GM12801 (cell line): ENCODE data around the gene ANO7.

Experiments
- TF ChIP-seq, protein P1 (sequence below): IDR thresholded peaks from one replicate; pipeline ENCODE4 v1.5.1; 2011; ENCODE audit warnings: control low read depth; ENCODE audit not compliant: insufficient read length; ENCODE audit errors: extremely low read depth

Gene ANO7

DNA sequence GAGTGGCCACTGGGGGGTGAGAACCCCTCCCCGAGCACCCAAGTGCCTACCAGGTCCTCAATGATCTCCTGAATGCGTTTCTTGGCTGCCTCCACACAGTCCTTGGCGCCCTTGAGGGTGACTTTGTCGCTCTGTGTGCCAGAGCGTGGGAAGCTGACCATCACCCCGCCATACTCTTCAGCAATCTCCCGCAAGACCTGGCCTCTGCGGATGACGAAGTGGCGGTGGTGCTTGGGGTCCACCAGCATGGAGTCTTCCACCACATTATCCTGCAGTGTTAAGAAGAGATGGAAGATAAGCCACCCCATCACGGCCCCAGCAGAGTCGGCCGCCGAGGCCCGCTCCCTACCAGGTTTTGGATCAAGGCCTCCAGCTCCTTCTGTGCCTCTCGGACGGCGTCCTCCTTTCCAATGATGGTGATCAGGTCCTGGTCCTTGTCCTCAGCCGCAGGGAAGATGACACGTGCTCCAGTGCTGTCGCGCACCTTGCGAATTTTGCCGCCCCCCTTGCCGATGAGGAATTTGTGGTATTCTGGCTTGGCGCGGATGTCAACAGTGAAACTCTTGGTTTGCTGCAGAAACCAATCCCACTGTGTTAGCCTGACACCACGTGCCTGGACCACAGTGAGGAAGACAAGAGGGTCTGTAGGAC, 51.2 kb downstream of the ANO7 start:
- TF ChIP-seq, protein P1, sequence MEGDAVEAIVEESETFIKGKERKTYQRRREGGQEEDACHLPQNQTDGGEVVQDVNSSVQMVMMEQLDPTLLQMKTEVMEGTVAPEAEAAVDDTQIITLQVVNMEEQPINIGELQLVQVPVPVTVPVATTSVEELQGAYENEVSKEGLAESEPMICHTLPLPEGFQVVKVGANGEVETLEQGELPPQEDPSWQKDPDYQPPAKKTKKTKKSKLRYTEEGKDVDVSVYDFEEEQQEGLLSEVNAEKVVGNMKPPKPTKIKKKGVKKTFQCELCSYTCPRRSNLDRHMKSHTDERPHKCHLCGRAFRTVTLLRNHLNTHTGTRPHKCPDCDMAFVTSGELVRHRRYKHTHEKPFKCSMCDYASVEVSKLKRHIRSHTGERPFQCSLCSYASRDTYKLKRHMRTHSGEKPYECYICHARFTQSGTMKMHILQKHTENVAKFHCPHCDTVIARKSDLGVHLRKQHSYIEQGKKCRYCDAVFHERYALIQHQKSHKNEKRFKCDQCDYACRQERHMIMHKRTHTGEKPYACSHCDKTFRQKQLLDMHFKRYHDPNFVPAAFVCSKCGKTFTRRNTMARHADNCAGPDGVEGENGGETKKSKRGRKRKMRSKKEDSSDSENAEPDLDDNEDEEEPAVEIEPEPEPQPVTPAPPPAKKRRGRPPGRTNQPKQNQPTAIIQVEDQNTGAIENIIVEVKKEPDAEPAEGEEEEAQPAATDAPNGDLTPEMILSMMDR, result no peak

DNA sequence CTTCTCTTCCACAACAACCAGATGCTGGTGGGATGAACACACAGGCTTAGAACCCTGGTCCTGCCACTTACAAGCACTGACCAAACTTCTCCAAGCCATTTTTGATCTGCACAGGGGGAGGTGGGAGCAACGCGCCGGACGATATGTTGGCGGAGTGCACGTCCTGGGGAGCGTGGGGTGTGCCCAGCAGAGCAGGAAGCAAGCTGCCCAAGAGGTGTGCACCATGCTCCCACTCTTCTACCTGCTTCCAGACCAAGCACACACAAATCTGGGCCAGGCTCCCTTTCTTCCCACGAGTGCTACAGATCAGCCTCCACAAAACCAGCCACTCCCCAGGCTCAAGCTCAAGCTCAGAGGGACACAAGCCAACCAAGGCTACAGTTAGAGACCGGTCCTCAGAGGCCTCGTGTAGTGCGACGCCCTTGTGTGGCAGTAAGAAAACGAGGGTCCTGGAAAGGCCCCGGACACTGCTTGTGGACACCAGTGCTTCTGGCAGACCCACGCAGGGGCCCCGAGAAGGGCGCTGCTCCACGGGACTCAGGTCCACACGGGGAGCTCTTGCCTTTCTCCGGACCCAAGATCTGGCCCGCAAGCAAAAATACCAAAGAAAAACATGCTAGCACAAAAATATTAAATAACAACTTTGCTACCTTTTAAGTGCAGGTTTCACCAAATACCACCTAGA, 52.0 kb downstream of the ANO7 start:
- TF ChIP-seq, protein P1, result no peak

DNA sequence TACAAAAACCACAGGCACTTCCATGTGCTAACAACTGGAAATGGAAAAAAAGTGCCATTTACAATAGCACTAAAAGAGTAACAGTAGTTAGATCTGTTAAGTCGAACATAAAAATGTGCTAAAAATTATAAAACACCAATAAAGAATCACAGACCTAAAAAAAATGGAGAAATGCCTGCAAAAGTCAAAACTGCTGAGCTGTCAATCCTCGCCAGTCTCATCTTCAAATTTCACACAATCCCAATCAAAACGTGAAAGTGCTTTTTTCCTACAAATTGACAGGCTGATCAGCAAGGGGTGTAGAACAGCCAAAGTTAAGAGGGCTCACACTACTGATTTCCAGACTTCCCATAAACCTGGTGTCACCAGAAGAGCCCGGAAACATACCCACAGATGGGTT, 53.2 kb downstream of the ANO7 start:
- TF ChIP-seq, protein P1, result no peak

DNA sequence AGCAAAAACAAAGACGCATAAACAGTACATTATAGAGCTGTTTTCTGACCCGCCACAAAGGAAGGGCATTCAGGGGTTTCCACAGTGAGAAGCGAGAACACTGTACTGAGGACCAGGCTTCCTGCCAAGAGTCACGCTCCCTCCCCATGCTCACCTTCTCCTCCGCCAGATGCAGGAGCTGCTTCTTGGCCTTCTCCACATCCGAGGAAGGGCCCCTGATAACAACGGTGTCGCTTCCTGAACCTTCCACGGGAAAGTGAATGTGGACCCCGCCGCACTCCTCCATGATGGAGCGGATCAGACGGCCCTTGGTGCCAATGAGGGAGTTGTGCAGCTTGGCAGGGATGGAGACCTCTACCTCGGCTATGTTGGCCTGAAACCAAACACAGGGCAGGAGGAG, 53.8 kb downstream of the ANO7 start:
- TF ChIP-seq, protein P1, result no peak

DNA sequence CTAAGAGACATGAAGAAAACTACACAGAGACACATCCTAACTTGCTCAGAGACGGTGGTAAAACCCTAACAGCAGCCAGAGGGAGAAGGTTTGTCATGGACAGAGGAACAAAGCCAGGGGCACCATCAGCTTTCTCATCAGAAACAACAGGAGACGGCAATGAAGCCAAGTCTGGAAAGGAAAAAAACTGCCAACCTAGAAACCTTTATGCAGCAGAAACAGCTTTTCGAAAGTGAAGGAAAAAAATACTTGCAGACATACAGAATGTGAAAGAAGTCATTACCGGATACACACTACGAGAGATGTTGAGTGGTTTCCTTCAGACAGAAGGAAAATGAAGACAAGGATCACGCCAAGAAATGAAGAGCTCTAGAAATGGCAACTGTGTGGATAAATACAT, 55.9 kb downstream of the ANO7 start:
- TF ChIP-seq, protein P1, result no peak

DNA sequence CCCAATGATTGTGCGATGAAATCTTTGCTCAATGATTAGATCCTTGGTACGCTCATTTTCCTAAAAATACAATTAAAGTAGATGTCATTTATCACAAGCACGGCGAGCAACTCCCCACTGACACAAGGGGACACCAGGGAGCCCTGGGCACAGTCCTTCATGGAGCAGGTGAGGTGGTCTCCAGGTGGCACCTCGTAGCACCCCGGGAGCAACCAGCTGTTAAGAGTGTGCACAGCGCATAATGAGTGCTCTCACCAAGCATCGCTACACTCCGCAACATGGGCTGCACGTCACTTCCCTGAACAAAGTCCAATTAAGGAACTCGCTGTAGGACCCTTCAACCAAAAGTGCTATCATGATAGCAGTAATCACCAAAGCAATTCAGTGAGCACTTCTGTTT, 59.8 kb downstream of the ANO7 start:
- TF ChIP-seq, protein P1, result no peak

DNA sequence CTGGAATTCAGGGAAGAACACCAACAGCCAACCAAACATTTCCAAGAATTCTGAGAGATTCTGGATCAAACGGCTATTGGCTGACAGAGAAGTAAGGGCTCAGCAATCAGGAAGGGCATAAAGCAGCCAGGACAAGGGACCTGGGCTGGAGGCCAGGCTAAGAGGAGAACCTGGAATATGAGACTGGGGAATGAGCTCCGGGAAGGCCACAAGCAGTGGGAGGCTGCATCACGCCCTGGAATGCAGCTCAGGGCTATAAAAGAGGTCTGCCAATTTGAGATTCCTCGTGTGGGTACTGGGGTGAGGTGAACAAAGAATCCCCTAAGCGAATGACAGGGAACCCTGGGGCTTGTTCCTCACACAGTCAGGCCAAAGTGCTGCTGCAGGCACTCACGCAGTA, 60.4 kb downstream of the ANO7 start:
- TF ChIP-seq, protein P1, result no peak
